HL-60 (cell line): ENCODE results near the gene ARHGEF7.

ENCODE experiments used
- DNase-seq, 2 experiments: peaks; one replicate each; pipeline ENCODE4 v3.0.0-alpha.2; 2010 to 2020; ENCODE audit warnings: low read depth in 1 of 2, low spot score in 1 of 2
- H3K27ac ChIP-seq: fragments of 250-450 bp; sonication (Bioruptor Pico); replicated peaks from 2 replicates; pipeline ENCODE4 v1.5.1; 2020; ENCODE audit warnings: mild to moderate bottlenecking, moderate library complexity
- H3K27me3 ChIP-seq: fragments of 250-450 bp; sonication (Bioruptor Pico); 2 replicates; pipeline ENCODE4 v1.5.1; 2021; ENCODE audit warnings: mild to moderate bottlenecking, moderate library complexity; ENCODE audit not compliant: insufficient read depth, poor library complexity, severe bottlenecking
- H3K4me3 ChIP-seq: replicated peaks from 2 replicates; pipeline ENCODE4 v1.5.1; 2011; ENCODE audit warnings: mild to moderate bottlenecking, control low read depth, low read length; ENCODE audit not compliant: insufficient read depth
- CTCF ChIP-seq: IDR thresholded peaks from one replicate; pipeline ENCODE4 v1.5.1; 2011; ENCODE audit warnings: low read length, control low read depth, inconsistent platforms; ENCODE audit not compliant: insufficient read depth
- GABPA ChIP-seq: IDR thresholded peaks from 2 replicates; pipeline ENCODE4 v1.6.1; 2012; ENCODE audit warnings: low read depth
- POLR2AphosphoS5 ChIP-seq: IDR thresholded peaks from 2 replicates; pipeline ENCODE4 v1.6.1; 2012; ENCODE audit warnings: low read depth
- SPI1 ChIP-seq: IDR thresholded peaks from 2 replicates; pipeline ENCODE4 v1.6.1; 2012; ENCODE audit warnings: low read depth, mild to moderate bottlenecking, borderline replicate concordance
- TF ChIP-seq, protein P1 (sequence below): IDR thresholded peaks from 2 replicates; pipeline ENCODE4 v1.6.1; 2012; ENCODE audit warnings: low read depth; ENCODE audit not compliant: insufficient replicate concordance

The ARHGEF7 gene

GRCh38 chr13:111337741-111338140 lies 222.6 kb downstream of the ARHGEF7 start:
- no peak overlapping the region for H3K4me3 ChIP-seq
- no peaks in the 10 kb centered on the region for H3K27me3 ChIP-seq
- TF ChIP-seq CTCF (no peak), GABPA (no peak), POLR2AphosphoS5 (no peak), SPI1 (no peak)
- TF ChIP-seq, protein P1, sequence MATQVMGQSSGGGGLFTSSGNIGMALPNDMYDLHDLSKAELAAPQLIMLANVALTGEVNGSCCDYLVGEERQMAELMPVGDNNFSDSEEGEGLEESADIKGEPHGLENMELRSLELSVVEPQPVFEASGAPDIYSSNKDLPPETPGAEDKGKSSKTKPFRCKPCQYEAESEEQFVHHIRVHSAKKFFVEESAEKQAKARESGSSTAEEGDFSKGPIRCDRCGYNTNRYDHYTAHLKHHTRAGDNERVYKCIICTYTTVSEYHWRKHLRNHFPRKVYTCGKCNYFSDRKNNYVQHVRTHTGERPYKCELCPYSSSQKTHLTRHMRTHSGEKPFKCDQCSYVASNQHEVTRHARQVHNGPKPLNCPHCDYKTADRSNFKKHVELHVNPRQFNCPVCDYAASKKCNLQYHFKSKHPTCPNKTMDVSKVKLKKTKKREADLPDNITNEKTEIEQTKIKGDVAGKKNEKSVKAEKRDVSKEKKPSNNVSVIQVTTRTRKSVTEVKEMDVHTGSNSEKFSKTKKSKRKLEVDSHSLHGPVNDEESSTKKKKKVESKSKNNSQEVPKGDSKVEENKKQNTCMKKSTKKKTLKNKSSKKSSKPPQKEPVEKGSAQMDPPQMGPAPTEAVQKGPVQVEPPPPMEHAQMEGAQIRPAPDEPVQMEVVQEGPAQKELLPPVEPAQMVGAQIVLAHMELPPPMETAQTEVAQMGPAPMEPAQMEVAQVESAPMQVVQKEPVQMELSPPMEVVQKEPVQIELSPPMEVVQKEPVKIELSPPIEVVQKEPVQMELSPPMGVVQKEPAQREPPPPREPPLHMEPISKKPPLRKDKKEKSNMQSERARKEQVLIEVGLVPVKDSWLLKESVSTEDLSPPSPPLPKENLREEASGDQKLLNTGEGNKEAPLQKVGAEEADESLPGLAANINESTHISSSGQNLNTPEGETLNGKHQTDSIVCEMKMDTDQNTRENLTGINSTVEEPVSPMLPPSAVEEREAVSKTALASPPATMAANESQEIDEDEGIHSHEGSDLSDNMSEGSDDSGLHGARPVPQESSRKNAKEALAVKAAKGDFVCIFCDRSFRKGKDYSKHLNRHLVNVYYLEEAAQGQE = no peak
- DNase-seq = no peak
- no peak overlapping the region for H3K27ac ChIP-seq

- H3K27me3 ChIP-seq = no peaks in the 10 kb centered on the region
- H3K27ac ChIP-seq = no peak overlapping the region
- no peak overlapping the region for H3K4me3 ChIP-seq
- no peak for DNase-seq
- no peak for TF ChIP-seq SPI1
- TF ChIP-seq POLR2AphosphoS5 = no peak
- TF ChIP-seq, protein P1 = no peak
- TF ChIP-seq GABPA = no peak
- no peak for TF ChIP-seq CTCF
Observed at GRCh38 chr13:111338841-111339240, 223.7 kb downstream of the ARHGEF7 start.

GRCh38 chr13:111339366-111340143 lies 224.4 kb downstream of the ARHGEF7 start:
- TF ChIP-seq, protein P1 = no peak
- TF ChIP-seq POLR2AphosphoS5 (no peak), GABPA (no peak), CTCF (no peak), SPI1 (no peak)
- no peak for DNase-seq
- H3K27me3 ChIP-seq = no peaks in the 10 kb centered on the region
- no peak overlapping the region for H3K4me3 ChIP-seq
- no peak overlapping the region for H3K27ac ChIP-seq
